SK-N-SH (cell line): Measurements from ENCODE around the gene RERG. TPM values are rescaled to one million over a fixed set of nuclear protein-coding genes. Genes with fewer than 3 reads are reported as not detected.

ENCODE experiments used
- CTCF ChIA-PET: fragments of 300-600, 350-600 bp; formaldehyde crosslinking; extraction: SDS; loops from one replicate; lab custom pipeline; 2021; lab: Yijun Ruan, JAX
- POLR2A ChIA-PET: fragments of 350-600 bp; sonication (Branson Sonifier 250); formaldehyde crosslinking; extraction: SDS; loops from one replicate; lab custom pipeline; 2020; ENCODE audit warnings: antibody characterized with exemption, inconsistent platforms; lab: Yijun Ruan, JAX
- DNase-seq: peaks from one replicate; pipeline ENCODE4 v3.0.0; 2012
- H2AFZ ChIP-seq: fragments of 200-600 bp; sonication (generic); 2 replicates; pipeline ENCODE4 v1.8.1; 2016; ENCODE audit warnings: antibody characterized with exemption, mild to moderate bottlenecking, low read depth
- H3F3A ChIP-seq: fragments of 200-600 bp; sonication (generic); replicated peaks from 2 replicates; pipeline ENCODE3; 2016; ENCODE audit warnings: antibody characterized with exemption, mild to moderate bottlenecking; ENCODE audit not compliant: insufficient read depth
- H3K27ac ChIP-seq, 2 experiments: fragments of 200-500 bp in 1 of 2; fragments of 200-600 bp in 1 of 2; sonication (Bioruptor generic) in 1 of 2; sonication (generic), shearing (Covaris generic) in 1 of 2; 2 replicates each; pipeline versions ENCODE4 v1.5.1 to v1.6.1; 2014 to 2016; ENCODE audit warnings: low read depth in 2 of 2, inconsistent platforms in 1 of 2, low read length in 1 of 2, mild to moderate bottlenecking in 1 of 2, mixed read lengths in 1 of 2
- H3K27me3 ChIP-seq: fragments of 200-600 bp; sonication (generic), shearing (Covaris generic); 2 replicates; pipeline ENCODE4 v1.6.1; 2016; ENCODE audit warnings: mixed run types; ENCODE audit not compliant: insufficient read depth
- H3K36me3 ChIP-seq, 2 experiments: fragments of 200-500 bp in 1 of 2; fragments of 200-600 bp in 1 of 2; sonication (Bioruptor generic) in 1 of 2; sonication (generic) in 1 of 2; replicated peaks in 1 of 2; 2 replicates each; pipeline versions ENCODE3 to v1.5.1; 2014 to 2016; ENCODE audit warnings: low read length in 1 of 2, mild to moderate bottlenecking in 1 of 2; ENCODE audit not compliant: insufficient read depth in 2 of 2, control insufficient read depth in 1 of 2
- H3K4me1 ChIP-seq, 2 experiments: fragments of 200-500 bp in 1 of 2; fragments of 200-600 bp in 1 of 2; sonication (Bioruptor generic) in 1 of 2; sonication (generic), shearing (Covaris generic) in 1 of 2; 2 replicates each; pipeline versions ENCODE4 v1.5.1 to v1.6.1; 2014 to 2016; ENCODE audit warnings: low read depth in 1 of 2, low read length in 1 of 2, mixed run types in 1 of 2; ENCODE audit not compliant: insufficient read depth in 2 of 2, control insufficient read depth in 1 of 2
- H3K4me2 ChIP-seq: fragments of 200-600 bp; sonication (generic), shearing (Covaris generic); 2 replicates; pipeline ENCODE4 v1.6.1; 2017; ENCODE audit warnings: mixed run types
- H3K4me3 ChIP-seq, 2 experiments: fragments of 200-500 bp in 1 of 2; fragments of 200-600 bp in 1 of 2; sonication (Bioruptor generic) in 1 of 2; sonication (generic), shearing (Covaris generic) in 1 of 2; 2 replicates each; pipeline versions ENCODE4 v1.5.1 to v1.8.1; 2014 to 2016; ENCODE audit warnings: low read depth in 2 of 2, inconsistent platforms in 1 of 2, low read length in 1 of 2, mild to moderate bottlenecking in 1 of 2, mixed read lengths in 1 of 2, moderate library complexity in 1 of 2
- H3K79me2 ChIP-seq: fragments of 200-600 bp; sonication (generic); 2 replicates; pipeline ENCODE4 v1.8.1; 2017; ENCODE audit warnings: mild to moderate bottlenecking; ENCODE audit not compliant: insufficient read depth
- H3K9ac ChIP-seq: fragments of 200-600 bp; sonication (generic); 2 replicates; pipeline ENCODE4 v1.6.1; 2017; ENCODE audit warnings: mixed run types
- H3K9me2 ChIP-seq: fragments of 200-600 bp; sonication (generic); 2 replicates; pipeline ENCODE4 v1.6.1; 2017; ENCODE audit warnings: mixed run types
- H3K9me3 ChIP-seq: fragments of 200-600 bp; sonication (generic); 2 replicates; pipeline ENCODE4 v1.6.1; 2017; ENCODE audit warnings: mixed run types, mild to moderate bottlenecking, moderate library complexity
- H4K20me1 ChIP-seq: fragments of 200-600 bp; sonication (generic); 2 replicates; pipeline ENCODE4 v1.6.1; 2017; ENCODE audit warnings: mild to moderate bottlenecking, mixed run types; ENCODE audit not compliant: insufficient read depth
- CTCF ChIP-seq: fragments of 200-600 bp; sonication (generic); IDR thresholded peaks from 2 replicates; pipeline ENCODE4 v1.6.1; 2017; ENCODE audit warnings: antibody characterized with exemption, mild to moderate bottlenecking, moderate library complexity
- FOSL2 ChIP-seq: IDR thresholded peaks from 2 replicates; pipeline ENCODE4 v1.4.0; 2012; ENCODE audit warnings: low read depth, mild to moderate bottlenecking, moderate library complexity, borderline replicate concordance
- FOXM1 ChIP-seq: IDR thresholded peaks from 2 replicates; pipeline ENCODE4 v1.4.0; 2012; ENCODE audit warnings: low read depth, mild to moderate bottlenecking
- IRF3 ChIP-seq: fragments of 150-350 bp; IDR thresholded peaks from 2 replicates; pipeline ENCODE4 v1.6.1; 2016; ENCODE audit warnings: mild to moderate bottlenecking, low read depth, low read length
- POLR2AphosphoS5 ChIP-seq: IDR thresholded peaks from 2 replicates; pipeline ENCODE4 v1.6.1; 2012; ENCODE audit warnings: low read depth, low read length
- RCOR1 ChIP-seq: fragments of 150-350 bp; IDR thresholded peaks from 2 replicates; pipeline ENCODE4 v1.6.1; 2017; ENCODE audit warnings: antibody characterized with exemption, low read length
- REST ChIP-seq: IDR thresholded peaks from 2 replicates; pipeline ENCODE4 v1.6.1; 2012; ENCODE audit warnings: mild to moderate bottlenecking, low read depth, low read length, moderate library complexity
- RXRA ChIP-seq: IDR thresholded peaks from 2 replicates; pipeline ENCODE4 v1.4.0; 2012; ENCODE audit warnings: low read depth, mild to moderate bottlenecking, borderline replicate concordance
- SMC3 ChIP-seq: IDR thresholded peaks from 2 replicates; pipeline ENCODE4 v1.6.1; 2012; ENCODE audit warnings: low read depth, low read length, improper control_type of control experiment
- TAF1 ChIP-seq: IDR thresholded peaks from 2 replicates; pipeline ENCODE4 v1.6.1; 2012; ENCODE audit warnings: low read depth, mild to moderate bottlenecking, low read length, moderate library complexity, borderline replicate concordance
- WGBS: methylation state at CpG from one replicate; pipeline ENCODE4 v1.1.6; 2017; ENCODE audit warnings: low lambda C conversion rate; 5-methylcytosine and 5-hydroxymethylcytosine counted together
- polyA plus RNA-seq, 3 experiments: library from polyadenylated mRNA; depleted of rRNA; stranded (reverse); fragments of >200 nt; gene quantifications; 2 replicates each; pipeline ENCODE4 v1.2.3, GENCODE V29; 2012
- TF ChIP-seq, protein P1 (sequence below): IDR thresholded peaks from 2 replicates; pipeline ENCODE4 v1.4.0; 2012; ENCODE audit warnings: low read depth, borderline replicate concordance

RERG gene
- polyA plus RNA-seq, 1 of the 3 experiments (the other 2 are of a cell fraction), result 0.49 TPM

GRCh38 chr12:15171012-15171655 lies 50.1 kb downstream of the RERG start:
- no peaks in the 10 kb centered on the region for H3K36me3 ChIP-seq
- no peaks in the 10 kb centered on the region; the same call in 1 of the 2 replicates for H3K27me3 ChIP-seq
- H3F3A ChIP-seq, result no peaks in the 10 kb centered on the region
- H3K27ac ChIP-seq, result no peak overlapping the region
- no peaks in the 10 kb centered on the region for H3K79me2 ChIP-seq
- no peaks in the 10 kb centered on the region for H3K4me1 ChIP-seq
- WGBS, result 20% methylated on average over 6 of the region's 6 CpGs
- no peak overlapping the region for H3K4me2 ChIP-seq
- CTCF ChIA-PET, result interaction anchor here (0.8 to 1.5 kb wide), 2 partner anchors 50 to 602 kb away, joined by 3 to 7 read pairs; partner anchors contain the start of gene RERG
- H2AFZ ChIP-seq, result no peak overlapping the region
- POLR2A ChIA-PET, result no interaction called here
- no peaks in the 10 kb centered on the region for H4K20me1 ChIP-seq
- peaks cover 5% of the 10 kb centered on the region; the same call in 1 of the 2 replicates for H3K9me3 ChIP-seq
- no peak for DNase-seq
- no peak overlapping the region for H3K4me3 ChIP-seq
- TF ChIP-seq, protein P1, sequence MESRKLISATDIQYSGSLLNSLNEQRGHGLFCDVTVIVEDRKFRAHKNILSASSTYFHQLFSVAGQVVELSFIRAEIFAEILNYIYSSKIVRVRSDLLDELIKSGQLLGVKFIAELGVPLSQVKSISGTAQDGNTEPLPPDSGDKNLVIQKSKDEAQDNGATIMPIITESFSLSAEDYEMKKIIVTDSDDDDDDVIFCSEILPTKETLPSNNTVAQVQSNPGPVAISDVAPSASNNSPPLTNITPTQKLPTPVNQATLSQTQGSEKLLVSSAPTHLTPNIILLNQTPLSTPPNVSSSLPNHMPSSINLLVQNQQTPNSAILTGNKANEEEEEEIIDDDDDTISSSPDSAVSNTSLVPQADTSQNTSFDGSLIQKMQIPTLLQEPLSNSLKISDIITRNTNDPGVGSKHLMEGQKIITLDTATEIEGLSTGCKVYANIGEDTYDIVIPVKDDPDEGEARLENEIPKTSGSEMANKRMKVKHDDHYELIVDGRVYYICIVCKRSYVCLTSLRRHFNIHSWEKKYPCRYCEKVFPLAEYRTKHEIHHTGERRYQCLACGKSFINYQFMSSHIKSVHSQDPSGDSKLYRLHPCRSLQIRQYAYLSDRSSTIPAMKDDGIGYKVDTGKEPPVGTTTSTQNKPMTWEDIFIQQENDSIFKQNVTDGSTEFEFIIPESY, result no peak
- TF ChIP-seq IRF3 (no peak), RCOR1 (no peak), TAF1 (no peak), FOSL2 (no peak), POLR2AphosphoS5 (no peak), CTCF (no peak), SMC3 (no peak), FOXM1 (no peak), RXRA (no peak), REST (no peak)
- H3K9me2 ChIP-seq, result no peaks in the 10 kb centered on the region
- no peak overlapping the region for H3K9ac ChIP-seq
